IPS-15b (cell line): ENCODE data around the gene FAM120A.

Source experiments
- H3K27me3 ChIP-seq: one replicate; pipeline ENCODE4 v1.6.1; 2013; ENCODE audit warnings: low read length; ENCODE audit not compliant: control insufficient read depth, insufficient read depth
- H3K36me3 ChIP-seq: one replicate; pipeline ENCODE4 v1.6.1; 2013; ENCODE audit warnings: low read length; ENCODE audit not compliant: control insufficient read depth, insufficient read depth
- H3K4me1 ChIP-seq: one replicate; pipeline ENCODE4 v1.6.1; 2013; ENCODE audit warnings: mild to moderate bottlenecking, low read length; ENCODE audit not compliant: control insufficient read depth, insufficient read depth
- H3K4me3 ChIP-seq: one replicate; pipeline ENCODE4 v1.5.1; 2013; ENCODE audit warnings: low read depth, low read length
- H3K9ac ChIP-seq: one replicate; pipeline ENCODE4 v1.6.1; 2013; ENCODE audit warnings: low read depth, mild to moderate bottlenecking, low read length
- H3K9me3 ChIP-seq: one replicate; pipeline ENCODE4 v1.6.1; 2013; ENCODE audit warnings: mild to moderate bottlenecking, low read length; ENCODE audit not compliant: control insufficient read depth, insufficient read depth

The FAM120A gene

GRCh38 chr9:93522736-93523135, 71.3 kb downstream of the FAM120A start:
- H3K9ac ChIP-seq, result no peak overlapping the region
- H3K4me1 ChIP-seq, result no peaks in the 10 kb centered on the region
- no peak overlapping the region for H3K4me3 ChIP-seq
- H3K36me3 ChIP-seq, result peaks cover 3% of the 10 kb centered on the region
- H3K9me3 ChIP-seq, result no peaks in the 10 kb centered on the region
- H3K27me3 ChIP-seq, result no peaks in the 10 kb centered on the region

DNA sequence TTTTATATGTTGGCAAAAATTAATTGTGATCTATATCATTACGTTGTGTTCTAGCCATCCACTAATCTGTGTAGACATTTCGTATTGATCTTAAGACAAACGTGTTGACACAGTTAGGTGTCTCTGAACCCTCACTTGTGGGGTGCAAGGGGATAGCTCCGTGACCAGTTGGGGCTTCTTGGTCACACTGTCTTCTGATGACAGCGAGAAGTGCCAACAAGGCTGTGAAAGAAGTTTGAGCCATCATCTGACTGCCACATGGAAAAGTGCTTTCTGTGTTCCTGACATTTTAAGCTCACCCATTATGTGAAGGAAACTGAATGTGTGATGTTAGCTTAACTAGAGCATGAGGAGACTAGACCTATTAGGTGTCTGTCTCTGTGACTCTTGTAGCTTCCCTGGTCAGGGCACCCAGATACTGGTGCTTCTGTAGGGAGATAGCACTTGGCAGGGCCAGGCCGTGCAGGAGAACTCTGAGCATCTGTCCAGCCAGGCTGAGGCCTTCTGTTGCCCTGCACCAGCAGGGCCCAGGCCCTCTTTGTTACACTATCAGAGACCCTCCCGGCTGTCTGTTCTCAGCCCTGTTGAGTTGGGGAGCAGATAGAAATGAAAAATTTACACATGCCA, 72.1 kb downstream of the FAM120A start:
- no peak overlapping the region for H3K4me3 ChIP-seq
- H3K27me3 ChIP-seq, result no peaks in the 10 kb centered on the region
- no peak overlapping the region for H3K9ac ChIP-seq
- H3K9me3 ChIP-seq, result no peaks in the 10 kb centered on the region
- no peaks in the 10 kb centered on the region for H3K4me1 ChIP-seq
- H3K36me3 ChIP-seq, result peaks cover 3% of the 10 kb centered on the region

DNA sequence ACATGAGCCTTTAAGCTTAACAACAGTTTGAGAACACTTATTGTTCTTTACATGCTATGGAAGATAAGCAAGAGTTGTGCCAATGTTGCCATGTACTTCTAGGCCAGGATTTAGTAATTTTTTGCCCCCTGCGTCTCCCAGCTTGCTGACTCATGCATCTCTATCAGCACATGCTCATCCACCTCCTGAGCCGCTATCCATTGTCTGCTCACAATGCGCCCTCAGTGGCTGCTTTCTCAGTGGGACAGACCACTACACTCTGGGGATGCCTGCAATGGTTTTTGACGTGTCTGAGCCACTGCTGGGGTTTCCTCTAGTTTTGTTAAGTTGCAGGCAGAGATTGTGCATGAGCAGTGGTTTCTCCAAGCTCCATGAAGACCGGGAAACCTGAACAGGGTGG, 74.0 kb downstream of the FAM120A start:
- peaks cover 8% of the 10 kb centered on the region for H3K36me3 ChIP-seq
- no peaks in the 10 kb centered on the region for H3K9me3 ChIP-seq
- no peak overlapping the region for H3K4me3 ChIP-seq
- H3K27me3 ChIP-seq, result no peaks in the 10 kb centered on the region
- H3K9ac ChIP-seq, result no peak overlapping the region
- H3K4me1 ChIP-seq, result no peaks in the 10 kb centered on the region

DNA sequence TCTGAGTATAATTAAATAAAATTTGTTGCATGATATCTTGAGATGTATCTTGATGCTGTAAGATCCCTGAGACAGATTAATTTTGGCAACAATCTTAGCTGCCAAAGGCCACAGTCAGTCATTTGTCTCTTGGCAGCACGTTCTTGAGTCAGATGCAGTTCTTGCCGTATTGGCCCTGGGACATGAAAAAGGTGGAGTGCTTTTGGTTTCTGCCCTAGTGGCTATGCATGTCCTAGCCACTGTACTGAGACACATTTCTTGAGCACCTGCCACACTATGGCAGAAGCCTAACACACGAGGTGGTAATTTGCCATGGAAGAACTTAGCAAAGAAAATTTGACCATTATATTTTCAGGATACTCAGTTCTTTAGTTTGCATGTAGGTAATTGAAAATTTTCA, 79.9 kb downstream of the FAM120A start:
- no peak overlapping the region for H3K9ac ChIP-seq
- peaks cover 6% of the 10 kb centered on the region for H3K36me3 ChIP-seq
- no peaks in the 10 kb centered on the region for H3K27me3 ChIP-seq
- H3K9me3 ChIP-seq, result no peaks in the 10 kb centered on the region
- no peak overlapping the region for H3K4me3 ChIP-seq
- H3K4me1 ChIP-seq, result no peaks in the 10 kb centered on the region

- H3K4me3 ChIP-seq, result no peak overlapping the region
- H3K36me3 ChIP-seq, result peaks cover 6% of the 10 kb centered on the region
- no peaks in the 10 kb centered on the region for H3K27me3 ChIP-seq
- no peaks in the 10 kb centered on the region for H3K9me3 ChIP-seq
- no peaks in the 10 kb centered on the region for H3K4me1 ChIP-seq
- H3K9ac ChIP-seq, result no peak overlapping the region
Measured at GRCh38 chr9:93532141-93532540, 80.7 kb downstream of the FAM120A start.

DNA sequence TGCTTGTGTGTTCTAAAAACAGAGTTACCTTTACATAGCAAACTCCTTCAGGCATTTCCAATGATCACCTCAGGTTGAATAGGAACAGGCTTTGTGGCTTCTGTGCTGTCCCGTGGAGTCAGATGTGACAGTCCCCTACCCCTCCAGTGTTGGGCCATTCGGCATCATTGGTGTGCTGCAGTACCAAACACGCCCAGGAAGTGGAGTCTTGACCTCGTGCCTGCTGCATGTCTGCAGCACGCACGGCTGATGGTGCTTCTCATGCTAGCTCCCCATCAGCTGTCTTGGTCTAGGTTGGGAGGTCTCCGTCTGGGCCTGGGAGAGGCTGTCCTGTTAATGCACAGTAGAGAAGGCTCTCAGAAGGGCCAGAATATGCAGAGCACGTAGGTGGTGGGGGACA, 82.4 kb downstream of the FAM120A start:
- H3K4me3 ChIP-seq, result no peak overlapping the region
- peaks cover 4% of the 10 kb centered on the region for H3K36me3 ChIP-seq
- H3K27me3 ChIP-seq, result no peaks in the 10 kb centered on the region
- H3K9ac ChIP-seq, result no peak overlapping the region
- H3K4me1 ChIP-seq, result no peaks in the 10 kb centered on the region
- H3K9me3 ChIP-seq, result no peaks in the 10 kb centered on the region

GRCh38 chr9:93536167-93536566, 84.7 kb downstream of the FAM120A start:
- peaks cover 1% of the 10 kb centered on the region for H3K4me1 ChIP-seq
- H3K4me3 ChIP-seq, result no peak overlapping the region
- no peaks in the 10 kb centered on the region for H3K9me3 ChIP-seq
- no peaks in the 10 kb centered on the region for H3K36me3 ChIP-seq
- H3K27me3 ChIP-seq, result no peaks in the 10 kb centered on the region
- H3K9ac ChIP-seq, result no peak overlapping the region

- H3K36me3 ChIP-seq, result no peaks in the 10 kb centered on the region
- H3K9ac ChIP-seq, result no peak overlapping the region
- no peak overlapping the region for H3K4me3 ChIP-seq
- peaks cover 2% of the 10 kb centered on the region for H3K4me1 ChIP-seq
- H3K9me3 ChIP-seq, result no peaks in the 10 kb centered on the region
- H3K27me3 ChIP-seq, result no peaks in the 10 kb centered on the region
Measured at GRCh38 chr9:93536874-93537273, 85.4 kb downstream of the FAM120A start.

- Histone ChIP-seq H3K27me3 (no peaks in the 10 kb centered on the region), H3K36me3 (no peaks in the 10 kb centered on the region), H3K4me3 (no peak overlapping the region), H3K4me1 (peaks cover 2% of the 10 kb centered on the region), H3K9me3 (no peaks in the 10 kb centered on the region), H3K9ac (no peak overlapping the region)
Measured at GRCh38 chr9:93540305-93540704, 88.8 kb downstream of the FAM120A start.

GRCh38 chr9:93541005-93541404, 89.5 kb downstream of the FAM120A start:
- no peaks in the 10 kb centered on the region for H3K27me3 ChIP-seq
- no peak overlapping the region for H3K4me3 ChIP-seq
- H3K36me3 ChIP-seq, result no peaks in the 10 kb centered on the region
- no peak overlapping the region for H3K9ac ChIP-seq
- H3K9me3 ChIP-seq, result no peaks in the 10 kb centered on the region
- H3K4me1 ChIP-seq, result peaks cover 2% of the 10 kb centered on the region

DNA sequence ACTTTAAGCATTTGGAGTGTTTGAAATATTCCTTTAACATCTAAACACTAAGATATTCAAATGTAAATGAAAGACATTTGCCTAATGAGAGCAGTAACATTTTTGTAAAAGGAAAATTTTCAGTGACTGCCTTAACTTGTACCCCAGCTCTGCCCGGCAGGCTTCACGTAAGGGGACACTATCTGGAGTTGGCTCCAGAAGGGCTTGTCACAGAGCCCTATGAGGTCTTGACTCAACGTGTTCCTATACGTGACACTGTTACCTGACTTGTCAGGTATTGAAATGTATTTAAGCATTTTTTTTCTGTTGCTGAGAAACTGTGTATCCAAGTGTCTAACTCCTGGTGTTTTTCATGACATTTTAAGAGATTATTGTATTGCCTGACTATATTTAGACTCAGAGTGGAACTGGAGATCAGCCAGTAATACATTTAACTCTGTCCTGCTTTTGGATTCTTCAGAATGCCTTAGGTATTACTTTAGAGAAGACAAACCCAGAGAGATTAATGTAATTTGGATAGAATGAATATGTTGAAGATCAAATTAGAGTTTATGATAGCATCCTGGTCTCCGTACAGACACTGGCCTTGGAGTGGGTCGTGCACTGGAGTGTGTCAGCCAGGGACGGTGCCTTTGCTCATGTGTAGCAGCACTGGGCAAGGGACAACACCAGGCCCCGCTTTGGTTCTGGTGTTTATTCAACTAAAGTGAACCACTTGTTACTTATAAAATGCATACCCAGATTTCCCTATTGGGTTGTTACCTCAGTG, 90.3 kb downstream of the FAM120A start:
- Histone ChIP-seq H3K36me3 (peaks cover 4% of the 10 kb centered on the region), H3K4me3 (no peak overlapping the region), H3K9me3 (no peaks in the 10 kb centered on the region), H3K9ac (no peak overlapping the region), H3K27me3 (no peaks in the 10 kb centered on the region), H3K4me1 (peaks cover 2% of the 10 kb centered on the region)

DNA sequence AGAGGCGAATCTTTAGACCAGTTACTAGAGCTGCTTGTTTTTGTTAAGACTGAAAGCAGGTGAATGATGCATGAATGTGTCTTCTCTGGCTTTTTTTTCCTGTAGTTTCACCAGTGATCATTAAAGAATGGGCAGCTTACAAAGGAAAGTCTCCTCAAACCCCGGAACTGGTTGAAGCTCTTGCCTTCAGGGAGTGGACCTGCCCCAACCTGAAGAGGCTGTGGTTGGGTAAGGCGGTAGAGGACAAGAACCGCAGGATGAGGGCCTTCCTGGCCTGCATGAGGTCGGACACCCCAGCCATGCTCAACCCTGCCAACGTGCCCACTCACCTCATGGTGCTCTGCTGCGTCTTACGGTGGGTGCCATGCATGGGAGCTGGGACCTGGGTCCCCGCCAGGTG, 91.6 kb downstream of the FAM120A start:
- H3K4me1 ChIP-seq, result peaks cover 2% of the 10 kb centered on the region
- no peaks in the 10 kb centered on the region for H3K27me3 ChIP-seq
- no peak overlapping the region for H3K4me3 ChIP-seq
- no peaks in the 10 kb centered on the region for H3K9me3 ChIP-seq
- H3K36me3 ChIP-seq, result peaks cover 4% of the 10 kb centered on the region
- no peak overlapping the region for H3K9ac ChIP-seq
